ENCODE data around the gene PRSS37. TPM values are rescaled to one million over a fixed set of nuclear protein-coding genes. Genes with fewer than 3 reads are reported as not detected.
"Not testable (repeated sequence)": the region's sequence is repeated elsewhere in the genome, so short reads cannot be mapped to it uniquely, and the experiment has no call there.

Gene PRSS37
- total RNA-seq, 2 donors from 2014 or later, result 0.51 TPM; not detected in 1

GRCh38 chr7:141837683-141838082, 3.6 kb downstream of the PRSS37 start:
- DNase-seq (ENCODE audit: low spot score), result no peak
- Histone ChIP-seq H3K9me3 (no peaks in the 10 kb centered on the region), H3K4me3 (no peak overlapping the region), H3K4me1 (replicated peaks) (no peaks in the 10 kb centered on the region), H3K36me3 (no peaks in the 10 kb centered on the region), H3K27ac (no peak overlapping the region), H3K27me3 (replicated peaks; ENCODE audit: insufficient read depth) (no peaks in the 10 kb centered on the region)
- TF ChIP-seq POLR2A (IDR thresholded peaks at IDR 0.05) (no peak), POLR2AphosphoS5 (IDR thresholded peaks at IDR 0.05) (no peak), CTCF (IDR thresholded peaks at IDR 0.05) (no peak)
- intact Hi-C loops (cut with DNase I), result no loop called here
- 88% methylated on average over 5 of the region's 5 CpGs for WGBS

GRCh38 chr7:141822432-141822831, 18.9 kb downstream of the PRSS37 start:
- H3K4me1 ChIP-seq (replicated peaks); H3K27ac ChIP-seq; H3K36me3 ChIP-seq; DNase-seq (ENCODE audit: low spot score); H3K27me3 ChIP-seq (replicated peaks; ENCODE audit: insufficient read depth); H3K9me3 ChIP-seq; intact Hi-C loops (cut with DNase I); H3K4me3 ChIP-seq: not testable (repeated sequence)

- no peak for TF ChIP-seq POLR2A (IDR thresholded peaks at IDR 0.05)
- TF ChIP-seq CTCF (IDR thresholded peaks at IDR 0.05), result no peak
- TF ChIP-seq POLR2AphosphoS5 (IDR thresholded peaks at IDR 0.05), result no peak
- Histone ChIP-seq H3K9me3 (no peaks in the 10 kb centered on the region), H3K4me1 (replicated peaks) (no peaks in the 10 kb centered on the region), H3K27me3 (replicated peaks; ENCODE audit: insufficient read depth) (no peaks in the 10 kb centered on the region), H3K36me3 (no peaks in the 10 kb centered on the region), H3K27ac (no peak overlapping the region), H3K4me3 (no peak overlapping the region)
- DNase-seq (ENCODE audit: low spot score), result no peak
- intact Hi-C loops (cut with DNase I), result no loop called here
- 92% methylated on average over 1 of the region's 1 CpG for WGBS
Measured at GRCh38 chr7:141820067-141820466, 21.2 kb downstream of the PRSS37 start.

- intact Hi-C loops (cut with DNase I), result no loop called here
- Histone ChIP-seq H3K27me3 (replicated peaks; ENCODE audit: insufficient read depth) (no peaks in the 10 kb centered on the region), H3K4me1 (replicated peaks) (no peaks in the 10 kb centered on the region), H3K36me3 (no peaks in the 10 kb centered on the region), H3K27ac (no peak overlapping the region), H3K4me3 (no peak overlapping the region), H3K9me3 (no peaks in the 10 kb centered on the region)
- DNase-seq (ENCODE audit: low spot score), result no peak
- WGBS, result 79% methylated on average over 2 of the region's 2 CpGs
- TF ChIP-seq CTCF (IDR thresholded peaks at IDR 0.05) (no peak), POLR2A (IDR thresholded peaks at IDR 0.05) (no peak), POLR2AphosphoS5 (IDR thresholded peaks at IDR 0.05) (no peak)
Measured at GRCh38 chr7:141792526-141792925, 48.8 kb downstream of the PRSS37 start.

GRCh38 chr7:141789917-141790316, 51.4 kb downstream of the PRSS37 start, which contains the start of gene TAS2R5:
TAS2R5 (plus strand) TSS chr7:141790217; CDS start chr7:141790362, 145 bp downstream.
- no peaks in the 10 kb centered on the region for H3K4me1 ChIP-seq (replicated peaks)
- no peaks in the 10 kb centered on the region for H3K27me3 ChIP-seq (replicated peaks; ENCODE audit: insufficient read depth)
- TF ChIP-seq CTCF (IDR thresholded peaks at IDR 0.05), result no peak
- no peak for TF ChIP-seq POLR2AphosphoS5 (IDR thresholded peaks at IDR 0.05)
- H3K27ac ChIP-seq, result no peak within 1 kb of the TSS
- WGBS, result 86% methylated on average over 5 of the region's 5 CpGs
- DNase-seq (ENCODE audit: low spot score), result no peak
- H3K9me3 ChIP-seq, result no peaks in the 10 kb centered on the region
- intact Hi-C loops (cut with DNase I), result no loop called here
- no peaks in the 10 kb centered on the region for H3K36me3 ChIP-seq
- no peak within 1 kb of the TSS for H3K4me3 ChIP-seq
